MV-4-11 (cell line): Measurements from ENCODE around the gene ERBB2.
"Not testable (repeated sequence)": the region's sequence is repeated elsewhere in the genome, so short reads cannot be mapped to it uniquely, and the experiment has no call there.

Source experiments
- DNase-seq: peaks from one replicate; lab custom pipeline; 2025; lab: John Stamatoyannopoulos, UW

The ERBB2 gene

GRCh38 chr17:39678340-39679116 is 21.3 kb upstream of the ERBB2 start:
- DNase-seq: no peak

GRCh38 chr17:39679521-39680192 is 20.2 kb upstream of the ERBB2 start:
- no peak for DNase-seq

GRCh38 chr17:39683295-39683939 is 16.4 kb upstream of the ERBB2 start:
- no peak for DNase-seq

- DNase-seq: no peak
Observed at GRCh38 chr17:39684369-39685192, 15.3 kb upstream of the ERBB2 start.

- no peak for DNase-seq
Observed at GRCh38 chr17:39687101-39687545, 12.7 kb upstream of the ERBB2 start.

- peak; percentile 95 for DNase-seq
Observed at GRCh38 chr17:39687546-39688474, 12.1 kb upstream of the ERBB2 start, which contains the start of gene PGAP3. Gene PGAP3, minus strand, starts transcription at chr17:39688057. Its CDS starts 43 bp downstream, at chr17:39688014.

GRCh38 chr17:39688475-39688835 is 11.4 kb upstream of the ERBB2 start:
- DNase-seq: no peak

- DNase-seq: no peak
Observed at GRCh38 chr17:39688945-39689344, 10.9 kb upstream of the ERBB2 start.

GRCh38 chr17:39694593-39694992 is 5.3 kb upstream of the ERBB2 start:
- DNase-seq: no peak

GRCh38 chr17:39695089-39695474 is 4.8 kb upstream of the ERBB2 start:
- DNase-seq: no peak

- no peak for DNase-seq
Observed at GRCh38 chr17:39696731-39697130, 3.1 kb upstream of the ERBB2 start.

GRCh38 chr17:39697961-39698360 is 1.9 kb upstream of the ERBB2 start:
- DNase-seq: no peak

- DNase-seq: not testable (repeated sequence)
Observed at GRCh38 chr17:39699157-39699817, 577 bp upstream of the ERBB2 start.

GRCh38 chr17:39700148-39700987 is 504 bp downstream of the ERBB2 start:
- no peak for DNase-seq

GRCh38 chr17:39701012-39701783 is 1.3 kb downstream of the ERBB2 start:
- DNase-seq: no peak

- DNase-seq: no peak
Observed at GRCh38 chr17:39701784-39702422, 2.0 kb downstream of the ERBB2 start.

GRCh38 chr17:39702901-39703893 is 3.3 kb downstream of the ERBB2 start:
- DNase-seq: no peak
